NCI-H2171 (cell line): ENCODE results near the gene RELT.
"Not testable (repeated sequence)": the region's sequence is repeated elsewhere in the genome, so short reads cannot be mapped to it uniquely, and the experiment has no call there.

Experiments
- DNase-seq: peaks from one replicate; lab custom pipeline; 2025; lab: John Stamatoyannopoulos, UW

Gene RELT

GRCh38 chr11:73436859-73437258 lies 60.7 kb downstream of the RELT start:
- not testable (repeated sequence) for DNase-seq

- DNase-seq = peak; percentile 5
Measured at GRCh38 chr11:73439002-73439843, 63.0 kb downstream of the RELT start.

- no peak for DNase-seq
Measured at GRCh38 chr11:73445980-73446379, 69.8 kb downstream of the RELT start.

GRCh38 chr11:73446766-73447165 lies 70.6 kb downstream of the RELT start:
- no peak for DNase-seq
